Activated T-cell treated with anti-CD3 and anti-CD28 coated beads, Interleukin-2, amount 50 U/mL, for 4 hours (primary cell): ENCODE measurements around the gene PRICKLE2. TPM values are rescaled to one million over a fixed set of nuclear protein-coding genes. Genes with fewer than 3 reads are reported as not detected.

Experiments
- ATAC-seq, 2 donors: fragments of 200-7000 bp; cut with Tn5 transposase; one replicate each; pipeline ENCODE4 v1.10.0; 2021
- DNase-seq: peaks from one replicate; pipeline ENCODE4 v3.0.0-alpha.2; 2020
- H3K27me3 Mint-ChIP-seq: one replicate; pipeline ENCODE4 v1.8.0; 2021; ENCODE audit warnings: low read depth, mixed read lengths
- H3K36me3 Mint-ChIP-seq: one replicate; pipeline ENCODE4 v1.8.0; 2022; ENCODE audit warnings: mixed read lengths; ENCODE audit not compliant: insufficient read depth
- H3K4me1 Mint-ChIP-seq: one replicate; pipeline ENCODE4 v1.8.0; 2021; ENCODE audit warnings: low read depth, mixed read lengths
- H3K4me3 Mint-ChIP-seq: one replicate; pipeline ENCODE4 v1.8.0; 2021; ENCODE audit warnings: mild to moderate bottlenecking, moderate library complexity, mixed read lengths
- H3K9me3 Mint-ChIP-seq: one replicate; pipeline ENCODE4 v1.8.0; 2021; ENCODE audit warnings: mixed read lengths
- total RNA-seq, 3 donors: library from RNA; stranded (reverse); gene quantifications; one replicate each; pipeline ENCODE4 v1.2.1, GENCODE V29; 2021

The PRICKLE2 gene
- total RNA-seq, 3 donors from 2014 or later, result not detected

- H3K27me3 Mint-ChIP-seq, result no peaks in the 10 kb centered on the region
- H3K4me1 Mint-ChIP-seq, result no peaks in the 10 kb centered on the region
- H3K9me3 Mint-ChIP-seq, result no peaks in the 10 kb centered on the region
- DNase-seq (no peak), ATAC-seq (no peak)
- H3K4me3 Mint-ChIP-seq, result no peak overlapping the region
- H3K36me3 Mint-ChIP-seq, result no peaks in the 10 kb centered on the region
These were observed 87.2 kb downstream of the PRICKLE2 start for GRCh38 chr3:64138046-64138445.

GRCh38 chr3:64134882-64135281, 90.4 kb downstream of the PRICKLE2 start:
- Mint-ChIP-seq H3K36me3 (no peaks in the 10 kb centered on the region), H3K27me3 (no peaks in the 10 kb centered on the region), H3K4me3 (no peak overlapping the region), H3K4me1 (no peaks in the 10 kb centered on the region), H3K9me3 (no peaks in the 10 kb centered on the region)
- DNase-seq (no peak), ATAC-seq (no peak)

- Mint-ChIP-seq H3K27me3 (peaks cover 2% of the 10 kb centered on the region), H3K9me3 (no peaks in the 10 kb centered on the region), H3K4me3 (no peak overlapping the region), H3K4me1 (no peaks in the 10 kb centered on the region), H3K36me3 (no peaks in the 10 kb centered on the region)
- ATAC-seq (no peak), DNase-seq (no peak)
These were observed 91.3 kb downstream of the PRICKLE2 start for GRCh38 chr3:64133987-64134386.

GRCh38 chr3:64133272-64133671, 92.0 kb downstream of the PRICKLE2 start:
- no peaks in the 10 kb centered on the region for H3K4me1 Mint-ChIP-seq
- ATAC-seq (no peak), DNase-seq (no peak)
- H3K9me3 Mint-ChIP-seq, result no peaks in the 10 kb centered on the region
- H3K36me3 Mint-ChIP-seq, result no peaks in the 10 kb centered on the region
- peaks cover 2% of the 10 kb centered on the region for H3K27me3 Mint-ChIP-seq
- no peak overlapping the region for H3K4me3 Mint-ChIP-seq

- H3K27me3 Mint-ChIP-seq, result peaks cover 8% of the 10 kb centered on the region
- no peaks in the 10 kb centered on the region for H3K36me3 Mint-ChIP-seq
- H3K9me3 Mint-ChIP-seq, result no peaks in the 10 kb centered on the region
- H3K4me3 Mint-ChIP-seq, result no peak overlapping the region
- ATAC-seq (no peak), DNase-seq (no peak)
- H3K4me1 Mint-ChIP-seq, result no peaks in the 10 kb centered on the region
These were observed 93.4 kb downstream of the PRICKLE2 start for GRCh38 chr3:64131725-64132469.

GRCh38 chr3:64130436-64130835, 94.8 kb downstream of the PRICKLE2 start:
- Mint-ChIP-seq H3K36me3 (no peaks in the 10 kb centered on the region), H3K4me1 (no peaks in the 10 kb centered on the region), H3K4me3 (no peak overlapping the region), H3K27me3 (peaks cover 8% of the 10 kb centered on the region), H3K9me3 (no peaks in the 10 kb centered on the region)
- DNase-seq (no peak), ATAC-seq (no peak)

GRCh38 chr3:64129581-64129980, 95.7 kb downstream of the PRICKLE2 start:
- DNase-seq, result no peak
- Mint-ChIP-seq H3K4me3 (no peak overlapping the region), H3K36me3 (no peaks in the 10 kb centered on the region), H3K9me3 (no peaks in the 10 kb centered on the region), H3K27me3 (peaks cover 8% of the 10 kb centered on the region), H3K4me1 (no peaks in the 10 kb centered on the region)
- ATAC-seq, result no peak

GRCh38 chr3:64129106-64129505, 96.2 kb downstream of the PRICKLE2 start:
- Mint-ChIP-seq H3K36me3 (no peaks in the 10 kb centered on the region), H3K4me3 (no peak overlapping the region), H3K4me1 (no peaks in the 10 kb centered on the region), H3K9me3 (no peaks in the 10 kb centered on the region), H3K27me3 (peaks cover 8% of the 10 kb centered on the region)
- ATAC-seq (no peak), DNase-seq (no peak)

- Mint-ChIP-seq H3K27me3 (peaks cover 8% of the 10 kb centered on the region), H3K9me3 (no peaks in the 10 kb centered on the region), H3K4me1 (no peaks in the 10 kb centered on the region), H3K36me3 (no peaks in the 10 kb centered on the region), H3K4me3 (no peak overlapping the region)
- DNase-seq (no peak), ATAC-seq (no peak)
These were observed 99.7 kb downstream of the PRICKLE2 start for GRCh38 chr3:64125561-64125960.

- Mint-ChIP-seq H3K4me1 (no peaks in the 10 kb centered on the region), H3K27me3 (peaks cover 6% of the 10 kb centered on the region), H3K9me3 (peaks cover 2% of the 10 kb centered on the region), H3K4me3 (no peak overlapping the region), H3K36me3 (no peaks in the 10 kb centered on the region)
- DNase-seq (no peak), ATAC-seq (no peak)
These were observed 101.3 kb downstream of the PRICKLE2 start for GRCh38 chr3:64123931-64124330.

- Mint-ChIP-seq H3K4me3 (no peak overlapping the region), H3K27me3 (peaks cover 2% of the 10 kb centered on the region), H3K4me1 (no peaks in the 10 kb centered on the region), H3K36me3 (no peaks in the 10 kb centered on the region), H3K9me3 (peaks cover 4% of the 10 kb centered on the region)
- no peak for DNase-seq
- no peak for ATAC-seq
These were observed 102.8 kb downstream of the PRICKLE2 start for GRCh38 chr3:64122476-64122875.

- Mint-ChIP-seq H3K4me3 (no peak overlapping the region), H3K9me3 (peaks cover 4% of the 10 kb centered on the region), H3K4me1 (no peaks in the 10 kb centered on the region), H3K36me3 (no peaks in the 10 kb centered on the region), H3K27me3 (no peaks in the 10 kb centered on the region)
- ATAC-seq (no peak), DNase-seq (no peak)
These were observed 103.4 kb downstream of the PRICKLE2 start for GRCh38 chr3:64121750-64122311.

GRCh38 chr3:64120876-64121275, 104.4 kb downstream of the PRICKLE2 start:
- Mint-ChIP-seq H3K9me3 (peaks cover 4% of the 10 kb centered on the region), H3K36me3 (no peaks in the 10 kb centered on the region), H3K27me3 (no peaks in the 10 kb centered on the region), H3K4me3 (no peak overlapping the region), H3K4me1 (no peaks in the 10 kb centered on the region)
- no peak for DNase-seq
- ATAC-seq, result no peak

GRCh38 chr3:64117483-64117882, 107.8 kb downstream of the PRICKLE2 start:
- no peaks in the 10 kb centered on the region for H3K4me1 Mint-ChIP-seq
- H3K9me3 Mint-ChIP-seq, result peaks cover 12% of the 10 kb centered on the region
- H3K4me3 Mint-ChIP-seq, result no peak overlapping the region
- no peaks in the 10 kb centered on the region for H3K36me3 Mint-ChIP-seq
- no peak for DNase-seq
- peaks cover 4% of the 10 kb centered on the region for H3K27me3 Mint-ChIP-seq
- no peak for ATAC-seq

GRCh38 chr3:64114651-64115050, 110.6 kb downstream of the PRICKLE2 start:
- Mint-ChIP-seq H3K27me3 (peaks cover 9% of the 10 kb centered on the region), H3K4me1 (no peaks in the 10 kb centered on the region), H3K36me3 (no peaks in the 10 kb centered on the region), H3K4me3 (no peak overlapping the region), H3K9me3 (peaks cover 12% of the 10 kb centered on the region)
- DNase-seq, result no peak
- no peak for ATAC-seq
